Stimulated activated CD8-positive, alpha-beta memory T cell treated with anti-CD3 and anti-CD28 coated beads, Interleukin-15, amount 100 ng/mL, for 24 hours (primary cell): ENCODE data around the gene PPFIBP1.
"Not testable (repeated sequence)": the region's sequence is repeated elsewhere in the genome, so short reads cannot be mapped to it uniquely, and the experiment has no call there.

Experiments used
- DNase-seq: peaks from one replicate; pipeline ENCODE4 v3.0.0-alpha.2; 2020; ENCODE audit warnings: low read depth

PPFIBP1 gene

DNA sequence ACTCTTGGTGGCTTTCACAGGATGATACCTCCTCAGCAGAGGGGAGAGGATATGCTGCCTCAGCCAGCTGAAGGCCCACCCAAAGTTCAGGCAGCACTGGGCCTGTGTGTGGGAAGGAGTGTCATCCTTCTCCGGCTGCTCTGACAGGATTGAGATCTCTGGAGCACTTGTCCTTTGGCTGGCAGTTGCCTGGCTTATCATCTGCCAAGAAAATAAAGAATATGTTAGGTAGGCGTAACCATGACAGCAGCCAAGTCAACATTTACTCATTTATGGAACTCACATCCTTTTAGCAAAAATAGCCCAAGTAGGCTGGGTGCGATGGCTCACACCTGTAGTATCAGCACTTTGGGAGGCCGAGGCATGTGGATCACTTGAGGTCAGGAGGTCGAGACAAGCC lies 68.5 kb downstream of the PPFIBP1 start:
- DNase-seq = no peak

DNA sequence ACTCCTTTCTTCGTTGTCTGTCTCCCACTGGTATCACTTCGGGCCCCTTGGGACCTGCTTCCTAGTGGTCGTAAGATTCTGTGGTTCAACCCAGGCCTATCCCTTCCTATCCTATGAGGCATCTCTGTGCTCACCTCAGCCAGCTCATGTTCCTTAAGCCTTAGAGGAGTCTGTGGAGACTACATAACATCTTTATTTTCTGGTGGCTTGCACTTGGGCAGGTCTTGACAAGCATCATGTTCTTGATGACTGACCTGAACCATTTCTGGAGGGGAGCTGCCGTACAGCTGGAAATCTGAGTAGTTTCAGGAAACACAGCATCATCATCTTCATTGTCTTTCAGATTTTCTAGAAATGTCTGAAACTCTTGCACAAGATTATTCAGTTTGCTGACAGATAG lies 69.3 kb downstream of the PPFIBP1 start:
- DNase-seq = no peak

DNA sequence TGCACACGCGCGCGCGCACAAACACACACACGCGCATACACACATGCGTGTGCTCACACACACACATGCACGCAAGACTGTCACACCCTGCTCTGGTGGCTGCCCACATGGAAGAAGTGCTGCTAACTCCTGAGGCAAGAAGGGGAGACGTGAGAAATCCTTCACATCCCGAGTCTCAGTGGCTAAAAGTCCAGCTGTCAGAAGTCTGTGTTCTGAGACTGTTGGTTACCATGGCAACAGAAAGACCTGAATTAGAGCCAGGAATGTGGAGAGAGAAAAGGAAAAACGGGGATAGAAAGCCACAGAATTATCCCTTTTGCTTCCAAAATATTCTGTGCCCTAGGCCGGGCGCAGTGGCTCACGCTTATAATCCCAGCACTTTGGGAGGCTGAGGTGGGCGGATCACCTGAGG lies 71.2 kb downstream of the PPFIBP1 start:
- no peak for DNase-seq

DNA sequence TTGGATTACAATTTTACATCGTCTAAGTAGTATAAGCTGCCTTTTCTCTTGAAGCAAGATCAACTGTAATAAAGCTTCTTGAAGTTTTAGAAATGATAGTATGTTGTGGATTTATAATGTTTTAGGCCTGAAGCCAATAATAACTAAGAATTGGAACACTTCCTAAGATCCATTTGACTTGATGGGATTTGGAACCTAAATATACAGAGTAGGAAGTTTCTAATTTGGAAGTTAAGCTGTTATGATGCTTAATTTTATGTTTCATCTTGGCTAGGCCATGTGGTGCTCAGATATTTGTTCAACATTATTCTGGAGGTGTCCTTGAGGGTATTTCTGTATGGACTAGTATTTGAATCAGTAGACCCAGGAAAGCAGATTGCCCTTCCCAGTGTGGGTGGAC lies 74.9 kb downstream of the PPFIBP1 start:
- not testable (repeated sequence) for DNase-seq

DNA sequence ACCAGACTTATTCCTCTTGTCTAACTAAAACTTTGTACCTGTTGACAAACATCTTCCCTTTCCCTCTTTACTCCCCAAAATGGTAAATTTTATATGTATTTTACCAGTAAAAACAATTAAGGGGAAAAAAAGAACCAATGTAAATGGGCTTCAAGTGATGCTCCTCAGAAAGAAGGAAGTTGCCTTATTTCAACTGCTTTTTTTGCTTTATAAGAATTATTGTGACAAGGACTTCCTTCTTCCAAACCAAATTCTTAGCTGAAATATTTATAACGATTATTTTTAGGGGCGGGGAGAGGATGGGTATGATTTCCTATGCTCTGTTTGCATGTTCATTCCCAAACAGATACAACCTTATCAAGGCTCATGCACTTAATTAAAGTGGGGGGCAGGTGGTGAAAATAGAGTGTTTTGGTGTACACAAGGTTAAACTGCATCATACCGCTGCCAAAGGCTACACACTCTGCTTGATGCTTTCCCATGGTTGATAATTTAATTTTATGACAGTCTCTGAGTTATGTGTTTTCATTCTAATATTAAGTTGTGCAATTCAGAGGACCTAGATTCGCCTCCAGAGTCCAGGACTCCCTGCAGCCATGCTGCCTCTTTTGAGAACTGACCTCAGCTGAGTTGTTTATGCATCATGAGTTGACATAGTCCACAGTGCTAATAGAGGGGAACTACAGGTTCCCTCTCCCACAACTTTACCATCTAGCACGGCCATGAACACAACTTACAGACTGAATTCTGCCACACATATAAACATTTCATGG lies 77.2 kb downstream of the PPFIBP1 start:
- not testable (repeated sequence) for DNase-seq

DNA sequence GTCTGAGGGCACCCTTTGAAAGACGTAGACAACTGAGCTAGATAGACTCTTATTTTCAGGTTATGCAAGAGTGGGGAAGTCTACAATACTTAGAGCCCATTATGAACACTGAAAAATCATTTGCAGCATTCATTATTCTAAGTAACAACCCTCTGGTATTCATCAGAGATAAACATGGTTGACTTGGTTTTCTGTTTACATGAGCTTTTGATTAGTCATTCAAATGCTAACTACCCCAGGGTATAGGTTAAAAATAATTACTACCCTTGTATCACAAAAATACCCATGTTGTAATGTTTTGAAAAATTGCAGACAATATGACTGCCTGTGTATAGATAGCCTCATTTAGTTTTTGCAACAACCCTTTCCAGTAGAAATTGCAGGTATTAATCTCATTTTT lies 78.5 kb downstream of the PPFIBP1 start:
- DNase-seq = no peak

DNA sequence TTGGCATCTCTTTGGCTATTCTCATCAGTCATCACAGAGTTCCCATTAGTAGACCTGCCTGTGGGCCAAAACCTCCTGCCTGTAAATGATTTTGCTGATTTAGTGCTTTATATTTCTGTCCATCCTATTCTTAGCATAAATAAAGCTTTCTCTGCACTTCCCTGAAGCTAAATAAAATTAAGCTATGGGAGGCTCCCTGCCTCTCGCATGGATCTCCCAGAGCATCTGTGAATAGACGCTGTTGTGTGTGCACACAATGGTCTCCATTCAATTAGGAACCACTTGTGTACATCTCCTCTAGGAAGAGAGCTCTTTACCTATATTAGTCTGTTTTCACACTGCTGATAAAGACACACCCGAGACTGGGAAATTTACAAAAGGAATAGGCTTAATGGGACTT lies 80.4 kb downstream of the PPFIBP1 start:
- DNase-seq = no peak

DNA sequence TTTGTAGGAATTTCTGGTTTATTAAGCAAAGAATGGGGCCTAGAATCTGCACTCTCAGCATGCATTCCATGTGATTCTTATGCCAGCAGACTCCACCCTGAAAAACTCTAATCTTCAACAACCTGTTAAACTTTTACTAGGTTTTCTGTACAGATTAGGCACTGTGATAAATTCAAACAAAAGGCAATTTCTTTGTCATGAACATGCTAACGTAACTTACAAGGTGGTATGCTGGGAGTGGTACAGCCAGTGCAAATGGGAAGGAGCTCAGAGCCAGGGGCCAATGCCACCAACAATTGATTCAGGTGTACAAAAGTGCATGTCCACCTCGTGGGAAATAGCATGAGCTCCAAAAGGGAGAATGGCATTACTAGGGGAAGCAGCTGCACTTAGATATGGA lies 83.0 kb downstream of the PPFIBP1 start:
- DNase-seq = no peak

DNA sequence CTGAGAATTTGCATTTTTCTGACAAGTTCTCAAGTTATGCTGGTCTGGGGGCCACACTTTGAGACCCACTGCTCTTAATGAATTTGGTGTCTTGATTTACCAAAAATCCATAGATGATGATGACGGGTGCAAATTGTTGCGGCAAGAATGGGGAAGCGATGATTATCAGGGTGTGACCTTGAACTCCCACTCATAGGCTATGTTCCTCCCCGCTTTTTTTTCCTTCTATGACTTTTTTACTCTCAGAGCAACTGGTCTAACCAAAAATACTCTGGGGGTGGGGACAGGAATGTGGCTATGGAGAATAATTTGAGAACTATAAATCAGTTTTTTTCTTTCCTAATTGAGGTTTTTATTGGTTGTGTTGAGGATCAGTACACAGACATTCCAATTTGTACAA lies 83.6 kb downstream of the PPFIBP1 start:
- no peak for DNase-seq

DNA sequence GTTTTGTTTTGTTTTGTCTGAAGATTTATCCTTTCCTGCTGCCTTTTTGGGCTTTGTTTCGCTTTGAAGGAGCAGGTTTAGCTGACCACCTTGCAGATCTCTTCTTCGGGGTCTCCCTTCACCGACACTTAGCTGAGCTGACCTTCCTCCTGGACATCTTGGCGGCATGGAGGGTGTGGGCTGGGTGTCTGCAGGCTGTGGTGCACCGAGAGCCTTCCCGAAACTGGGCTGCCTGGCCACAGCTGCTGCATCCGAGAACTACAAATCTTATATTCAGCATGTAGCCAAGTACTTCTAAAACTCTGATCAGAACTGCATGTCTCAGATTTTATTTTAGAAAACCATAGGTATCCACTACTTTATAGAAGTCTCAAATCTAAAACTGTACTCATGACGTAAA lies 84.9 kb downstream of the PPFIBP1 start:
- no peak for DNase-seq

DNA sequence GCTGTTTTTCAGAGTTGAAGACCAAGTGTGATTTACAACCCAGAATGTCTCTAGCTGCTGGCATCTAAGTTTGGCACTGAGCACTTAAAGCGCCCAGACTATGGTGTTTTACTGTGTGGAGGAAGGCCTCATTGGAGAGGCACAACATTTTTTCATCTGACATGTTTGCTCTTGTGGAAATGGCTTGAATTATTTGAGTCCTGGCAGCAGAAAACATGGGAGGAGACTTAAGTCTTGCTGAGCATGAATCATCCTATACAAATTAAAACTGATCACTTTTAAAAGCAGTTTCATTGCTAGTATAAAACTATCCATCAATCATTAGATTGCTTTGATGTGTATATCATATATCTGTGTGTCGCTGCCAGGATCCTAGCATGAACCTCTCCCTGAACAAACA lies 86.4 kb downstream of the PPFIBP1 start:
- no peak for DNase-seq

DNA sequence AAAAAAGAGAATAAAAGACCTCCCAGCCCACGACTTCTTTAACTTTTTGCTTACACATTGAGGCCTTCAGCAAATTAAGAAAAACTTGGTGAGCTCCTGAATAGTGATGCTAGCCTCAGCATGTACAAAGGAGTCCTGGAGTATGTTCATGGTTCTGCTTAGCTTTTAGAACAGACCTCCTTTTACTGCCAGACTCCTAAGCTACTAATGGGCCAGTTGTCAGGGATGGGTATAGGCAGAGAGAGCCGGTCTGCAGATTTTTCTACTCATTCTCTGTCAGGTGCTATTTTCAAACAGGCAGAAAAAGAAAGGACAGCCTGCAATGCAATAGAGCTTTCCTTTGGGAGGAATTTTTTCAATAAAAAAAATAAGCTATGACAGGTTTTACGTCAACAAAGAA lies 90.4 kb downstream of the PPFIBP1 start:
- DNase-seq = no peak

DNA sequence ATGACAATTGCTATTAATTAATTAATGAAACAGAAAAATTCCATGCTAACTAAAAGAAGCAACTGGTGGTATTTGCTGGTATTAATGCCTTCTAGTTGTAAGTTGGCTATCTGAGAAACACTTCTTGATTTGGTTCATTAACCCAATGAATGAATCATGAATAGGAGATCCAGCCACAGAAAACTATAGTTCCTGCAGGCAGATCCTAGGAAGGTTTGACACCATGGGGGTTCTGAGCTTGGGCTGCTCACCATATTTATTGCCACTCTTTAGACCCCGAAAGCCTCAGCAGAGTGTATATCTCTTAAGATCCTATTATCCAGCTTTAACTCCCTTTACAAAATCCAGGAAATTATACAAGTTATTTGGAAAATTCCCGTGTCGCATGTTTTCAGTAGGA lies 90.9 kb downstream of the PPFIBP1 start:
- no peak for DNase-seq

DNA sequence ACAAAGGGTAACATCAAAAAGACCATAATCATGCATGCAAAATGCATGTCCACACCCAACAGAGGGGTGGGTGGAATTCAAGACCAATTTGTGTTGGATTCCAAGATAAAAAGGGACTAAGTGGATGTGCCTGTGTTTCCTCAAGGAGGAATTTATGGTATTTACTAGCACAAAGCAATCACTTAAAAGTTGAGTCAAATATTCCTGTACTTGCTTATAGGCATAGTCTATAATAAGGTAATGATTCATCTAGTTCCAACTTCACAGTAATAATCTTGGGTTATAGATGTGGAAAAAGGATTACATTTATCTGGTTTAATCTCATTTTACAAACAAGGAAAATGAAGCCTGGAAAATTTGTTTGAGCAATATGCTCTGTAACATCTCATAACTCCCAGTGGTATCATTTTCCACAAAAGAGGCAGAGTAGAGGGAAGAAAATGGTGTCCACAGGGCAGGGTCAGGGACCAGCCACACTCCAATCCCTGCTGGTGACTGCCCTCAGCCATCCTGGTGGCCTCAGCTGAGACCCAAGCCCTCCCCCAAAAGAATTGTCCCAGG lies 91.4 kb downstream of the PPFIBP1 start:
- DNase-seq = no peak

DNA sequence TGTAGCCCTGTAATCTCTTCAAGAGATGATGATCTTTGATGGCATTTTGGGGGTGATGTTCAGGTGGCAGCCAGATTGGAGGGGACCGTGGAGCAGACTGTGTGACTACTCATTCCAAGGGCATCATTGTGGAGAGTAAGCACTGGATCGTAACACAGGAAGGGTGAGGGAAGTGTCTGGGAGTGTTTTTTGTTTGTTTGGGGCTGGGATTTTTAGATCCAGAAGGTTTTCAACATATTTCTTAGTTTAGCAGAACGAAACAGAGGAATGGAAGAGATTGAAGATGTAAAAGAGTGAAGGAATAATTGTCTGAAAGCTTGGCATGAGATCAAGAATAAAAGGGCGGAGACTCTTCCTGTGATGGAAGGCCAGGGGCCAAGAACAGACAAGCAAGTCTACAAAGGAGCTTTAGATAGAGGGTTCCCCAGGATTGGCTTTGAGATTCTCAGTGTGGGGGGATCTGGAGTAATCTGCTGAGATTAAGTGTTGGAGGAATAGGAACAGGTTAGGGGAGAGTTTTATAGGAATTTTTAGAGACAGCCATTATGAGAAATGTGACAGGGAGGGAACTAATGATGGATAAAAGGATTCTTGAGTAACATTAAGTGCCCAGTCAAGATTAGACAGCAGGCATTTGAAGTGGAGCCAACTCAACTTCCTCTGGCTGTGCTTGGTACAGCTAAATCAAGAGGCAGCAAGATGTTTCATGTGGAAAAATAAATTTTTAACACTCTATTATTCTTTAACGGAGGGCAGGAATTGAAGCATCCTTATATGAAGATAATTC lies 92.5 kb downstream of the PPFIBP1 start:
- DNase-seq = no peak

DNA sequence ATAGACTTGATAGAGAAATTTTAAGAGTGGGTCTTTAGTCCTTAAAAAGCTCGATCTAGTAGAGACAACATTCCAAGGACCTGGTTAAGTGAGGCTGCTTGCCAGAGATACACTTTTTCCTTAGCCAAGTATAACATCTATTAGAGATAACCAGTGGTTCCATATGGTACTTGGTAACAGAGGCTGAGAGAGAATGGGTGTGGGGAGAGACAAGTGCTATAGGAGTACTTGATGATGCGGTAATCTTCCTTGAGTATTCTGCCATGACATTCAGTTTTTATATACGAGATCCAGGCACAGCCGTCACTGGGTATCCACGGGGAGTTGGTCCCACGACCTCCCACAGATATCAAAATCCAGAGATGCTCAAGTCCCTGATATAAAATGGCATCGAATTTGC lies 94.8 kb downstream of the PPFIBP1 start:
- no peak for DNase-seq

DNA sequence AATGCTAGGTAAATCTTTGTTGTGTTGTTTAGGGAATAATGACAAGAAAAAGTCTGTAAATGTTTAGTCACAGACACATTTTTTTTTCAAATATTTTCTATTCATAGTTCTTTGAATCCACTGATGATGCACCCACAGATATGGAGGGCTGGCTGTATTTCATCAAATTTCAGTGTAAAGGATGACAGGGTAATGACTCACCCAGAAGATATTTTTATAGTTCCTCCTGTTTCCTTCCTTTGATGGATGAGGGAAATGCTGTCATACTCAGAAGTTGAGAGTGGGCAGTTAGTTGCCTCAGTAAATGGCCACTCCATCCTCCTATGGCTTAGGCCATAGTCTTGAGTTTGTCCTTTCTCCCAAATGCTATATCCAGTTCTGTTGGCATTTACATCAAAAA lies 95.3 kb downstream of the PPFIBP1 start:
- DNase-seq = no peak

DNA sequence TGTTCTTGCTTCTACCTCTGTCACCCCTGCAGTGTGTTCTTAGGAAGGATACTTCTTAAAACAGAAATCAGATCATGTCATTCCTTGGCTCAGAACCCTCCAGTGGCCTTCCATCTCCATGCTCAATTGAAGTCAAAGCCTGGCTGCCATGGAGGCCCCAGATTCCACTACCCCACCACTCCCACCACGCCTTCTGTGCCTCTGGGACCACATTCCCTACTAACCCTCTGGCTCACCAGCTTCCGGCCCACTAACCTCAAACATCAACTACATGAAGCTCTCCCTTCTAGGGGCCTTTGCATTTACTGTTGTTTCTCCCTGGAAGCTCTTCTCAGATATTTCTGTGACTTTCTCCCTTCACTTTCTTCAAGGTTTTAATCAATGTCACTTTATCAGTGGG lies 96.1 kb downstream of the PPFIBP1 start:
- no peak for DNase-seq

DNA sequence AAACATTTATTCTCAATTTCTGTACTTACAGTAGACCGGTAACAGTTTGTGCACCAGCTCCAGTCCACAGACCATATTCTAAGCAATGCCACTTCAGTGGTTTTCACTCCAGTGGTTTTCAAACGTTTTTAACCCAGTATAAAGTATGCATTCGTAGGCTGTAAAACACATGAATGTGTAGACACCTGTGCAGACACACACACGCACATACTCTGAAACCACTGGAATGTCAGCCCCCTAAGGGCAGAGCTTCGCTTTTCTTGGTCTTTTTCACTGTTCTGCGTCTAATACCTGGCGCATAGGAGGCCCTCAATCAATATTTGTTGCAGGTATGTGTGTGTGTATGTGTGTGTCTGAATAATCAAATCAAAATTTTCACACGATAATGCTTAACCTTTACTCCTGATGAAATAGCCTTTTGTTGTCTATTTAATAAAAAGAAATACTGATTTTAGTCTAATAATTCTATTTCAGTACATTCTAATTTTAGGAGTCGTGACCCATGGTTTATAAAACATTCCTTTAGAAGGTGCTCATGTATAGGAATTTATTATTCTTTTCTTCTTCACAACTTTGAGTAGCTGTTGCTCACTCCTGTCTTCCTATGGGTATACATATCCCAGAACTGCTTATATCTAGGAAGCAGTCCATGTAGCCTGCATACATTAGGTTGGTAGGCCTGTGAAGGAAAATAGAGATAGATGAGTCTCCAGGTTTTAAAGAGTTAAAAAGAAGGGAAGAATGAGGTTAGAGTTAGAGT lies 98.6 kb downstream of the PPFIBP1 start:
- no peak for DNase-seq

DNA sequence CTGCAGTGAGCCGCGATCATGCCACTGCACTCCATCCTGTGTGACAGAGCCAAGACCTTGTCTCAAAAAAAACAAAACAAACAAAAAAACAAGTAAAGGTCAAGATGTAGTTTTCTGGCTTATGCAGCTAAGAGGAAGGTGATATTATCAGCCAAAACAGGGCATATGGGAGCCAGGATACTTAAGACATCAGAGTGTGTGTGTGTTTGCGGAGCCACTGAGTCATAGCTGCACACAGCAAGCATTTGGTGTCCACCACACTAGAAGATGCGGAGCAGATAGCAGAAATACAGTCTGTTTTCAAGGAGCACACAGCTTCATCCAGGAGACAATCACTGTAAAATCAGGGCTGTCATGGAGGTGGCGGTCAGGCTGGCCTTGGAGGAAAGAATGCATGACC lies 99.6 kb downstream of the PPFIBP1 start:
- no peak for DNase-seq

DNA sequence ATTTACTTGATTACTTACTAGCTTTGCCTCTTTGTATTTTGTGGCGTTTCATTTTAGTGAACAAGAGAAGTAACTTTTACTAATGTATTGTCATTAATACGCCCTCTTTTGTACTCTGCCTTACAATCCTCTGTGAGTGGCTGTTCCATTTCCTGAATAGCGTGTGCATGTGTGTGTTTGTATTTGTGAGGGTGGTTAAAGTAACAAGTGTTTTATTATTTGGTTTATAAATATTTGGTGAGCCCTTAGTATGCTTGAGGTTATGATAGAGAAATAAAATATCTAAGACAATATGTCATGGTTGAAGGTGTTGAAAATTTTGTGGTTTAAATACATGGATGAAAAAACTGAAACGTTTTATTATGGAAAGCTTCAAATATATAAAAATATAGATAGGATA lies 100.6 kb downstream of the PPFIBP1 start:
- DNase-seq = no peak

DNA sequence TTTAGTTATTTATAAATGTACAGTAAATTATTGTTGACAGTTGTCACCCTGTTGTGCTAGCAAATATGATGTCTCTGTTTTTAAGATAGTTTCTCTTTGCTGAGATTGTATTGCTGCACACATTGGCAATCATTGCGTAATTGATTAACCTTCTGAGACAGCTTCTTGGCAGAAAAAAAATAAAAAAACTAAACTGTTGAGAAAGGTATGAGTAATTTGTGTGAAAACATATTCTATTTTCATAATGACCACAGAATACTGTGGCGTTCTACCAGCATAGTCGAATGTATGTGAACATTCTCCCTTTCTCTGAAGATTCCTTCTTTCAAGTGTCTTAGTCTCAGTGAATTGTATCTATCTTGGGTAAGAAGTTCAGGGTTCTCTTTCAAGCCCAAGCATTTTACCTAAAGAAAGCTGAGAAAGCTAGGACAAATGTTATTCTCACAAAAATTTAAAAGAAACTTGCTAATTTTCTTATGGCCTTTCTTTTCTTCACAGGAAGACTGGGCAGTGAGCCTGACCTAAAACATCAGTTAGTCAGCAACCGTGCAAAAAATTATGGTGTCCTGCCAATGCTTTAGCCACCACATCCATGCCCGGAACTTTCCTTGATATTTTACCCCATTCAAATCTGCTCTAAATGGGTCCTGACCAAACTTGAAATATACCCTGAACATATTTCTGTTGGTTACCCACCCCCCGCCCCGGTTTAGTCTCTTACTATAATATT lies 103.3 kb downstream of the PPFIBP1 start:
- DNase-seq = no peak
